ENCODE data around the gene UBE2Z. TPM values are rescaled to one million over a fixed set of nuclear protein-coding genes. Genes with fewer than 3 reads are reported as not detected.
A peak's percentile ranks its signal among the peaks of the same experiment; 100 is the strongest.

UBE2Z gene
- total RNA-seq, 2 donors from 2014 or later, result 90.2 to 99.0 TPM

- Mint-ChIP-seq H3K9me3 (no peaks in the 10 kb centered on the region), H3K27me3 (ENCODE audit: insufficient read depth) (peaks cover 2% of the 10 kb centered on the region), H3K4me1 (peaks cover 10% of the 10 kb centered on the region), H3K4me3 (no peak overlapping the region), H3K27ac (no peak overlapping the region), H3K36me3 (ENCODE audit: low read depth) (no peaks in the 10 kb centered on the region)
- Histone ChIP-seq H3K36me3 (ENCODE audit: control insufficient read depth, insufficient read depth, low read length) (no peaks in the 10 kb centered on the region), H3K27me3 (ENCODE audit: control insufficient read depth, insufficient read depth, low read length, poor library complexity, severe bottlenecking) (no peaks in the 10 kb centered on the region), H3K9ac (ENCODE audit: extremely low read depth, low read length, poor library complexity, severe bottlenecking) (no peak overlapping the region), H3K9me3 (ENCODE audit: control insufficient read depth, low read length) (no peaks in the 10 kb centered on the region), H3K27ac (ENCODE audit: low read depth, low read length) (no peak overlapping the region), H3K4me3 (ENCODE audit: low read length) (no peak overlapping the region), H3K4me1 (ENCODE audit: control insufficient read depth, insufficient read depth, low read length) (no peaks in the 10 kb centered on the region)
- no peak for DNase-seq
- WGBS, 2 experiments (ENCODE audit: insufficient coverage in 1 of 2, insufficient read length in 1 of 2), result 90 to 93% methylated on average over 5 of the region's 5 CpGs
- TF ChIP-seq CTCF (conservative IDR thresholded peaks at IDR 0.05), result no peak
Measured at GRCh38 chr17:48951572-48951971, 43.4 kb downstream of the UBE2Z start.

- Histone ChIP-seq H3K4me3 (ENCODE audit: low read length) (no peak overlapping the region), H3K9ac (ENCODE audit: extremely low read depth, low read length, poor library complexity, severe bottlenecking) (no peak overlapping the region), H3K27me3 (ENCODE audit: control insufficient read depth, insufficient read depth, low read length, poor library complexity, severe bottlenecking) (no peaks in the 10 kb centered on the region), H3K27ac (ENCODE audit: low read depth, low read length) (no peak overlapping the region), H3K4me1 (ENCODE audit: control insufficient read depth, insufficient read depth, low read length) (no peaks in the 10 kb centered on the region), H3K9me3 (ENCODE audit: control insufficient read depth, low read length) (no peaks in the 10 kb centered on the region), H3K36me3 (ENCODE audit: control insufficient read depth, insufficient read depth, low read length) (no peaks in the 10 kb centered on the region)
- 82 to 84% methylated on average over 4 to 5 of the region's 5 CpGs for WGBS, 2 experiments (ENCODE audit: insufficient coverage in 1 of 2, insufficient read length in 1 of 2)
- Mint-ChIP-seq H3K36me3 (ENCODE audit: low read depth) (no peaks in the 10 kb centered on the region), H3K4me1 (peaks cover 10% of the 10 kb centered on the region), H3K27ac (no peak overlapping the region), H3K4me3 (no peak overlapping the region), H3K9me3 (no peaks in the 10 kb centered on the region), H3K27me3 (ENCODE audit: insufficient read depth) (peaks cover under 1% of the 10 kb centered on the region)
- DNase-seq, result no peak
- TF ChIP-seq CTCF (conservative IDR thresholded peaks at IDR 0.05), result no peak
Measured at GRCh38 chr17:48952904-48953303, 44.7 kb downstream of the UBE2Z start.

- Histone ChIP-seq H3K4me3 (ENCODE audit: low read length) (no peak overlapping the region), H3K27ac (ENCODE audit: low read depth, low read length) (no peak overlapping the region), H3K9me3 (ENCODE audit: control insufficient read depth, low read length) (no peaks in the 10 kb centered on the region), H3K9ac (ENCODE audit: extremely low read depth, low read length, poor library complexity, severe bottlenecking) (no peak overlapping the region), H3K27me3 (ENCODE audit: control insufficient read depth, insufficient read depth, low read length, poor library complexity, severe bottlenecking) (no peaks in the 10 kb centered on the region), H3K36me3 (ENCODE audit: control insufficient read depth, insufficient read depth, low read length) (no peaks in the 10 kb centered on the region), H3K4me1 (ENCODE audit: control insufficient read depth, insufficient read depth, low read length) (no peaks in the 10 kb centered on the region)
- H3K27ac Mint-ChIP-seq, result no peak overlapping the region
- peaks cover 10% of the 10 kb centered on the region for H3K4me1 Mint-ChIP-seq
- H3K27me3 Mint-ChIP-seq (ENCODE audit: insufficient read depth), result peaks cover 3% of the 10 kb centered on the region
- 45 to 83% methylated on average over 2 to 7 of the region's 7 CpGs for WGBS, 2 experiments (ENCODE audit: insufficient coverage in 1 of 2, insufficient read length in 1 of 2)
- peak; percentile 80 for TF ChIP-seq CTCF (conservative IDR thresholded peaks at IDR 0.05)
- DNase-seq, result peak; percentile 92
- H3K9me3 Mint-ChIP-seq, result no peaks in the 10 kb centered on the region
- H3K4me3 Mint-ChIP-seq, result no peak overlapping the region
- H3K36me3 Mint-ChIP-seq (ENCODE audit: low read depth), result no peaks in the 10 kb centered on the region
Measured at GRCh38 chr17:48954300-48954755, 46.1 kb downstream of the UBE2Z start.

All from endodermal cell (in vitro differentiated cells).